HCT116 (cell line): Measurements from ENCODE around the gene PIWIL4. TPM values are rescaled to one million over a fixed set of nuclear protein-coding genes. Genes with fewer than 3 reads are reported as not detected.

Experiments used
- ATAC-seq: fragments of 200-7000 bp; cut with Tn5 transposase; 2 replicates; pipeline ENCODE4 v1.9.1; 2020; ENCODE audit warnings: mild to moderate bottlenecking, moderate library complexity
- BruUV-seq: library from RNA; stranded (reverse); fragments of 400-500 nt; replicated peaks from 2 replicates; lab custom pipeline; 2021; lab: Mats Ljungman, UMichigan
- CTCF ChIA-PET: fragments of 300-600 bp; sonication (Branson Sonifier 250); formaldehyde crosslinking; loops from one replicate; lab custom pipeline; 2021; ENCODE audit warnings: antibody characterized with exemption; lab: Charles Lee
- POLR2A ChIA-PET: fragments of 300-600, 350-600 bp; sonication (Branson Sonifier 250); formaldehyde crosslinking; loops from one replicate; lab custom pipeline; 2021; ENCODE audit warnings: antibody characterized with exemption; lab: Charles Lee
- RAD21 ChIA-PET, 2 experiments: fragments of 300-600 bp; sonication (Branson Sonifier 250); formaldehyde crosslinking; loops; one replicate each; lab custom pipeline; 2023; ENCODE audit warnings: low total read pairs in 2 of 2; ENCODE audit not compliant: uncharacterized antibody in 2 of 2, unreplicated experiment in 2 of 2, low non-redundant PET in 1 of 2; lab: Charles Lee
- DNase-seq: peaks from one replicate; pipeline ENCODE4 v3.0.0-alpha.2; 2010; ENCODE audit warnings: low read depth, low spot score
- H2AFZ ChIP-seq: fragments of 200-600 bp; shearing (Covaris generic), sonication (generic); 2 replicates; pipeline ENCODE4 v1.6.1; 2017; ENCODE audit warnings: low read depth, mixed run types, mixed read lengths, antibody characterized with exemption, low read length; ENCODE audit not compliant: poor library complexity, severe bottlenecking
- H3K27ac ChIP-seq: 2 replicates; pipeline ENCODE4 v1.5.1; 2012; ENCODE audit warnings: low read depth, low read length
- H3K27me3 ChIP-seq: fragments of 200-600 bp; sonication (generic); 2 replicates; pipeline ENCODE4 v1.6.1; 2016; ENCODE audit warnings: mixed run types, low read length, mixed read lengths; ENCODE audit not compliant: insufficient read depth
- H3K36me3 ChIP-seq, 2 experiments: fragments of 200-500 bp in 1 of 2; fragments of 200-600 bp in 1 of 2; sonication (Bioruptor generic) in 1 of 2; sonication (generic) in 1 of 2; 2 replicates each; pipeline versions ENCODE4 v1.5.1 to v1.6.1; 2014 to 2016; ENCODE audit warnings: low read length in 2 of 2, inconsistent platforms in 1 of 2, mixed read lengths in 1 of 2, mixed run types in 1 of 2; ENCODE audit not compliant: insufficient read depth in 2 of 2, control insufficient read depth in 1 of 2
- H3K4me1 ChIP-seq, 2 experiments: fragments of 200-600 bp in 1 of 2; sonication (generic) in 1 of 2; 2 replicates each; pipeline versions ENCODE4 v1.5.1 to v1.6.1; 2012 to 2017; ENCODE audit warnings: low read length in 2 of 2, inconsistent platforms in 1 of 2, mild to moderate bottlenecking in 1 of 2, mixed read lengths in 1 of 2, mixed run types in 1 of 2, moderate library complexity in 1 of 2; ENCODE audit not compliant: insufficient read depth in 2 of 2, control insufficient read depth in 1 of 2
- H3K4me2 ChIP-seq: fragments of 200-600 bp; sonication (generic); 2 replicates; pipeline ENCODE4 v1.6.1; 2017; ENCODE audit warnings: mixed run types, low read length, mixed read lengths
- H3K4me3 ChIP-seq, 2 experiments: fragments of 200-600 bp in 1 of 2; sonication (generic) in 1 of 2; replicated peaks in 1 of 2; 2 replicates each; pipeline ENCODE4 v1.5.1; 2011 to 2016; ENCODE audit warnings: low read length in 2 of 2, control low read depth in 1 of 2, low read depth in 1 of 2, mild to moderate bottlenecking in 1 of 2, mixed read lengths in 1 of 2, mixed run types in 1 of 2
- H3K79me2 ChIP-seq: fragments of 200-600 bp; sonication (generic); 2 replicates; pipeline ENCODE4 v1.6.1; 2017; ENCODE audit warnings: mild to moderate bottlenecking, mixed run types, low read length, moderate library complexity, mixed read lengths; ENCODE audit not compliant: insufficient read depth
- H3K9ac ChIP-seq: fragments of 200-600 bp; sonication (generic); 2 replicates; pipeline ENCODE4 v1.6.1; 2016; ENCODE audit warnings: low read length, mixed read lengths
- H3K9me2 ChIP-seq: fragments of 200-600 bp; sonication (generic), shearing (Covaris generic); 2 replicates; pipeline ENCODE4 v1.6.1; 2017; ENCODE audit warnings: mixed run types, mild to moderate bottlenecking, moderate library complexity; ENCODE audit not compliant: insufficient read depth
- H3K9me3 ChIP-seq, 2 experiments: fragments of 200-500 bp in 1 of 2; fragments of 200-600 bp in 1 of 2; sonication (Bioruptor generic) in 1 of 2; sonication (generic) in 1 of 2; 2 replicates each; pipeline ENCODE4 v1.6.1; 2014 to 2017; ENCODE audit warnings: low read length in 2 of 2, mixed read lengths in 2 of 2, inconsistent platforms in 1 of 2, low read depth in 1 of 2, mild to moderate bottlenecking in 1 of 2, mixed run types in 1 of 2, moderate library complexity in 1 of 2; ENCODE audit not compliant: control insufficient read depth in 1 of 2, insufficient read depth in 1 of 2
- H4K20me1 ChIP-seq: fragments of 200-600 bp; sonication (generic), shearing (Covaris generic); 2 replicates; pipeline ENCODE4 v1.6.1; 2017; ENCODE audit warnings: mixed run types, mild to moderate bottlenecking, moderate library complexity; ENCODE audit not compliant: insufficient read depth
- CEBPB ChIP-seq: IDR thresholded peaks from 2 replicates; pipeline ENCODE4 v1.6.1; 2012; ENCODE audit warnings: low read depth
- ELF1 ChIP-seq: IDR thresholded peaks from 2 replicates; pipeline ENCODE4 v1.6.1; 2012; ENCODE audit warnings: low read depth, borderline replicate concordance
- EZH2phosphoT487 ChIP-seq: fragments of 200-600 bp; IDR thresholded peaks from 2 replicates; pipeline ENCODE4 v1.6.1; 2018; ENCODE audit warnings: antibody characterized with exemption, borderline replicate concordance
- JUND ChIP-seq: IDR thresholded peaks from 2 replicates; pipeline ENCODE4 v1.6.1; 2012
- POLR2A ChIP-seq: IDR thresholded peaks from 2 replicates; pipeline ENCODE4 v1.7.0; 2011; ENCODE audit warnings: borderline replicate concordance; ENCODE audit not compliant: insufficient read depth, insufficient read length; ENCODE audit errors: extremely low read depth
- POLR2AphosphoS5 ChIP-seq: IDR thresholded peaks from 2 replicates; pipeline ENCODE4 v1.6.1; 2011; ENCODE audit warnings: mild to moderate bottlenecking, low read depth, low read length, moderate library complexity
- RAD21 ChIP-seq: IDR thresholded peaks from 2 replicates; pipeline ENCODE4 v1.6.1; 2012; ENCODE audit warnings: low read depth, mild to moderate bottlenecking
- SIN3A ChIP-seq: IDR thresholded peaks from 2 replicates; pipeline ENCODE4 v1.6.1; 2012; ENCODE audit warnings: low read depth
- SP1 ChIP-seq: IDR thresholded peaks from 2 replicates; pipeline ENCODE4 v1.6.1; 2012; ENCODE audit warnings: low read depth
- SRF ChIP-seq: IDR thresholded peaks from 2 replicates; pipeline ENCODE4 v1.6.1; 2012; ENCODE audit warnings: low read depth
- TCF7L2 ChIP-seq: IDR thresholded peaks from 2 replicates; pipeline ENCODE4 v1.7.0; 2011; ENCODE audit warnings: borderline replicate concordance, inconsistent platforms; ENCODE audit not compliant: insufficient read depth, insufficient read length; ENCODE audit errors: extremely low read depth
- YY1 ChIP-seq: IDR thresholded peaks from 2 replicates; pipeline ENCODE4 v1.6.1; 2011; ENCODE audit warnings: low read length, low read depth, moderate library complexity, mild to moderate bottlenecking; ENCODE audit not compliant: insufficient replicate concordance; ENCODE audit errors: extremely low read depth
- ZBTB33 ChIP-seq: IDR thresholded peaks from 2 replicates; pipeline ENCODE4 v1.6.1; 2011; ENCODE audit warnings: mild to moderate bottlenecking, low read length, moderate library complexity; ENCODE audit not compliant: insufficient replicate concordance; ENCODE audit errors: extremely low read depth
- ZFX ChIP-seq: fragments of 450-650 bp; IDR thresholded peaks from 2 replicates; pipeline ENCODE4 v1.6.1; 2017
- ZNF274 ChIP-seq: fragments of 200-500 bp; sonication (Bioruptor generic); IDR thresholded peaks from 2 replicates; pipeline ENCODE4 v1.6.1; 2014; ENCODE audit warnings: mild to moderate bottlenecking, low read depth, low read length, inconsistent platforms
- intact Hi-C: fragments of 100-400 bp; cut with micrococcal nuclease; formaldehyde crosslinking; loops from 2 replicates; pipeline ENCODE4 v1.10.0; 2022
- total RNA-seq: library from RNA; stranded (reverse); gene quantifications from one replicate; pipeline ENCODE4 v1.2.1, GENCODE V29; 2021; ENCODE audit not compliant: unreplicated experiment
- TF ChIP-seq, protein P1 (sequence below): IDR thresholded peaks from 2 replicates; pipeline ENCODE4 v1.6.1; 2012; ENCODE audit warnings: low read depth
- TF ChIP-seq, protein P2 (sequence below), 3 experiments: fragments of 200-600 bp in 1 of 3; sonication (generic) in 1 of 3; IDR thresholded peaks in 2 of 3; conservative IDR thresholded peaks in 1 of 3; 2 replicates each; pipeline ENCODE4 v1.5.1; 2012 to 2017; ENCODE audit warnings: low read depth in 2 of 3, low read length in 2 of 3, antibody characterized with exemption in 1 of 3, borderline replicate concordance in 1 of 3, control low read depth in 1 of 3, mild to moderate bottlenecking in 1 of 3, mixed read lengths in 1 of 3, mixed run types in 1 of 3, moderate library complexity in 1 of 3; ENCODE audit not compliant: insufficient read depth in 1 of 3
- TF ChIP-seq, protein P3 (sequence below): IDR thresholded peaks from 2 replicates; pipeline ENCODE4 v1.6.1; 2012

The PIWIL4 gene
- total RNA-seq, 1 experiment from 2014 or later: 0.34 TPM

DNA sequence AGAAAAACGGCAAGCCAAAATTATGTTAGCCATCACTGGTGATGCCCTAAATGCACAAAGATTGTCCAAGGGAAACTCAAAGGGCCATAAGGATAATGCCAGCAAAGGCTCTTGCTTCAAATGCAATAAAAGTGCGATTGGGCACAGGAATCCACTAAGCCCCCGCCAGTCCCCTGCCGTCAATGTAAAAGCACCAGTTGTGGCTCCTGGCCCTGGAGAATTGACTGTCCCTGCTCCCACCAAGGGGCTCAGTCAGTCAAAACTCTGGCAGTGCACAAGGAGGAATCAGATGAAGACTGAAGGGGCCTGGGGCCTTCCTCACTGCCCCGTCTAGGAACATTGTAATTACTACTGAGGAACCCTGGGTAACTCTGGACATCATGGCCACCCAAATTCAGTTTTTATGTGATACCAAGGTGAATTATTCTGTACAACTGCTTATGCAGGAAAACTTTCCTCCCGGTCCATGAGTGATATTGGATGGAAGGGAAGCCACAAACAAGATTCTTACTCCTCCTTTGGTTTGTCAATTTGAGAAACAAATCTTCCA is 85.6 kb downstream of the PIWIL4 start:
- POLR2A ChIA-PET: no interaction called here
- Histone ChIP-seq H4K20me1 (no peaks in the 10 kb centered on the region), H3K79me2 (no peaks in the 10 kb centered on the region), H3K27me3 (no peaks in the 10 kb centered on the region), H3K9me2 (no peaks in the 10 kb centered on the region), H3K4me1 (no peaks in the 10 kb centered on the region), H3K9ac (no peak overlapping the region), H3K4me3 (no peak overlapping the region), H3K9me3 (no peaks in the 10 kb centered on the region), H3K4me2 (no peak overlapping the region), H3K27ac (no peak overlapping the region), H2AFZ (no peak overlapping the region), H3K36me3 (no peaks in the 10 kb centered on the region; a peak in 1 of 4 replicates)
- ATAC-seq (no peak), DNase-seq (no peak)
- TF ChIP-seq TCF7L2 (no peak), EZH2phosphoT487 (no peak), SIN3A (no peak), SRF (no peak), ZBTB33 (no peak), JUND (no peak), ZNF274 (no peak), POLR2A (no peak), ZFX (no peak), ELF1 (no peak), SP1 (no peak), POLR2AphosphoS5 (no peak), CEBPB (no peak), YY1 (no peak), RAD21 (no peak)
- TF ChIP-seq, protein P1, sequence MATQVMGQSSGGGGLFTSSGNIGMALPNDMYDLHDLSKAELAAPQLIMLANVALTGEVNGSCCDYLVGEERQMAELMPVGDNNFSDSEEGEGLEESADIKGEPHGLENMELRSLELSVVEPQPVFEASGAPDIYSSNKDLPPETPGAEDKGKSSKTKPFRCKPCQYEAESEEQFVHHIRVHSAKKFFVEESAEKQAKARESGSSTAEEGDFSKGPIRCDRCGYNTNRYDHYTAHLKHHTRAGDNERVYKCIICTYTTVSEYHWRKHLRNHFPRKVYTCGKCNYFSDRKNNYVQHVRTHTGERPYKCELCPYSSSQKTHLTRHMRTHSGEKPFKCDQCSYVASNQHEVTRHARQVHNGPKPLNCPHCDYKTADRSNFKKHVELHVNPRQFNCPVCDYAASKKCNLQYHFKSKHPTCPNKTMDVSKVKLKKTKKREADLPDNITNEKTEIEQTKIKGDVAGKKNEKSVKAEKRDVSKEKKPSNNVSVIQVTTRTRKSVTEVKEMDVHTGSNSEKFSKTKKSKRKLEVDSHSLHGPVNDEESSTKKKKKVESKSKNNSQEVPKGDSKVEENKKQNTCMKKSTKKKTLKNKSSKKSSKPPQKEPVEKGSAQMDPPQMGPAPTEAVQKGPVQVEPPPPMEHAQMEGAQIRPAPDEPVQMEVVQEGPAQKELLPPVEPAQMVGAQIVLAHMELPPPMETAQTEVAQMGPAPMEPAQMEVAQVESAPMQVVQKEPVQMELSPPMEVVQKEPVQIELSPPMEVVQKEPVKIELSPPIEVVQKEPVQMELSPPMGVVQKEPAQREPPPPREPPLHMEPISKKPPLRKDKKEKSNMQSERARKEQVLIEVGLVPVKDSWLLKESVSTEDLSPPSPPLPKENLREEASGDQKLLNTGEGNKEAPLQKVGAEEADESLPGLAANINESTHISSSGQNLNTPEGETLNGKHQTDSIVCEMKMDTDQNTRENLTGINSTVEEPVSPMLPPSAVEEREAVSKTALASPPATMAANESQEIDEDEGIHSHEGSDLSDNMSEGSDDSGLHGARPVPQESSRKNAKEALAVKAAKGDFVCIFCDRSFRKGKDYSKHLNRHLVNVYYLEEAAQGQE: no peak
- TF ChIP-seq, protein P2, sequence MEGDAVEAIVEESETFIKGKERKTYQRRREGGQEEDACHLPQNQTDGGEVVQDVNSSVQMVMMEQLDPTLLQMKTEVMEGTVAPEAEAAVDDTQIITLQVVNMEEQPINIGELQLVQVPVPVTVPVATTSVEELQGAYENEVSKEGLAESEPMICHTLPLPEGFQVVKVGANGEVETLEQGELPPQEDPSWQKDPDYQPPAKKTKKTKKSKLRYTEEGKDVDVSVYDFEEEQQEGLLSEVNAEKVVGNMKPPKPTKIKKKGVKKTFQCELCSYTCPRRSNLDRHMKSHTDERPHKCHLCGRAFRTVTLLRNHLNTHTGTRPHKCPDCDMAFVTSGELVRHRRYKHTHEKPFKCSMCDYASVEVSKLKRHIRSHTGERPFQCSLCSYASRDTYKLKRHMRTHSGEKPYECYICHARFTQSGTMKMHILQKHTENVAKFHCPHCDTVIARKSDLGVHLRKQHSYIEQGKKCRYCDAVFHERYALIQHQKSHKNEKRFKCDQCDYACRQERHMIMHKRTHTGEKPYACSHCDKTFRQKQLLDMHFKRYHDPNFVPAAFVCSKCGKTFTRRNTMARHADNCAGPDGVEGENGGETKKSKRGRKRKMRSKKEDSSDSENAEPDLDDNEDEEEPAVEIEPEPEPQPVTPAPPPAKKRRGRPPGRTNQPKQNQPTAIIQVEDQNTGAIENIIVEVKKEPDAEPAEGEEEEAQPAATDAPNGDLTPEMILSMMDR (IDR thresholded peaks at IDR 0.05 in 2 of 3, conservative IDR thresholded peaks at IDR 0.05 in 1 of 3; ENCODE audit: borderline replicate concordance in 1 of 3, insufficient read depth in 1 of 3, low read depth in 2 of 3, low read length in 2 of 3): no peak
- TF ChIP-seq, protein P3, sequence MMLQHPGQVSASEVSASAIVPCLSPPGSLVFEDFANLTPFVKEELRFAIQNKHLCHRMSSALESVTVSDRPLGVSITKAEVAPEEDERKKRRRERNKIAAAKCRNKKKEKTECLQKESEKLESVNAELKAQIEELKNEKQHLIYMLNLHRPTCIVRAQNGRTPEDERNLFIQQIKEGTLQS: no peak
- RAD21 ChIA-PET: no interaction called here
- intact Hi-C loops: no loop called here
- no TSS peak for BruUV-seq
- CTCF ChIA-PET: no interaction called here
